ENCODE results near the gene SLC16A8. TPM values are rescaled to one million over a fixed set of nuclear protein-coding genes. Genes with fewer than 3 reads are reported as not detected.
"Not testable (repeated sequence)": the region's sequence is repeated elsewhere in the genome, so short reads cannot be mapped to it uniquely, and the experiment has no call there.

Gene SLC16A8
- total and polyA plus RNA-seq, 2 donors = 0.16 to 0.52 TPM

- no peak overlapping the region for H3K4me3 ChIP-seq (ENCODE audit: low read depth, low read length)
- no peak for DNase-seq (ENCODE audit: extremely low spot score)
- 91% methylated on average over 13 of the region's 13 CpGs for WGBS
- H3K4me1 ChIP-seq (ENCODE audit: insufficient read depth) = peaks cover 3% of the 10 kb centered on the region
- H3K27ac ChIP-seq (ENCODE audit: low read depth) = no peak overlapping the region
- H3K36me3 ChIP-seq (ENCODE audit: insufficient read depth) = no peaks in the 10 kb centered on the region
These were observed 3.0 kb upstream of the SLC16A8 start for GRCh38 chr22:38086942-38087341.

- H3K4me1 ChIP-seq (ENCODE audit: insufficient read depth) = peaks cover 3% of the 10 kb centered on the region
- DNase-seq (ENCODE audit: extremely low spot score) = no peak
- H3K27ac ChIP-seq (ENCODE audit: low read depth) = no peak overlapping the region
- no peaks in the 10 kb centered on the region for H3K36me3 ChIP-seq (ENCODE audit: insufficient read depth)
- no peak overlapping the region for H3K4me3 ChIP-seq (ENCODE audit: low read depth, low read length)
- 89% methylated on average over 25 of the region's 25 CpGs for WGBS
These were observed 2.2 kb upstream of the SLC16A8 start for GRCh38 chr22:38086001-38086845.

GRCh38 chr22:38085501-38085900 is 1.5 kb upstream of the SLC16A8 start:
- 82% methylated on average over 5 of the region's 5 CpGs for WGBS
- Histone ChIP-seq H3K4me1 (ENCODE audit: insufficient read depth) (peaks cover 3% of the 10 kb centered on the region), H3K27ac (ENCODE audit: low read depth) (no peak overlapping the region), H3K36me3 (ENCODE audit: insufficient read depth) (no peaks in the 10 kb centered on the region), H3K4me3 (ENCODE audit: low read depth, low read length) (no peak overlapping the region)
- no peak for DNase-seq (ENCODE audit: extremely low spot score)

- DNase-seq (ENCODE audit: extremely low spot score) = no peak
- no peak overlapping the region for H3K4me3 ChIP-seq (ENCODE audit: low read depth, low read length)
- 94% methylated on average over 12 of the region's 12 CpGs for WGBS
- H3K27ac ChIP-seq (ENCODE audit: low read depth) = no peak overlapping the region
- H3K4me1 ChIP-seq (ENCODE audit: insufficient read depth) = peaks cover 3% of the 10 kb centered on the region
- H3K36me3 ChIP-seq (ENCODE audit: insufficient read depth) = no peaks in the 10 kb centered on the region
These were observed 1.1 kb upstream of the SLC16A8 start for GRCh38 chr22:38085056-38085455.

GRCh38 chr22:38082986-38083710 is 836 bp downstream of the SLC16A8 start:
- DNase-seq (ENCODE audit: extremely low spot score) = no peak
- no peak overlapping the region for H3K4me3 ChIP-seq (ENCODE audit: low read depth, low read length)
- 84% methylated on average over 24 of the region's 24 CpGs for WGBS

GRCh38 chr22:38081941-38082828 is 1.8 kb downstream of the SLC16A8 start:
- 26% methylated on average over 52 of the region's 52 CpGs for WGBS
- Histone ChIP-seq H3K36me3 (ENCODE audit: insufficient read depth) (no peaks in the 10 kb centered on the region), H3K27ac (ENCODE audit: low read depth) (no peak overlapping the region), H3K4me3 (ENCODE audit: low read depth, low read length) (no peak overlapping the region), H3K4me1 (ENCODE audit: insufficient read depth) (no peaks in the 10 kb centered on the region)
- DNase-seq (ENCODE audit: extremely low spot score) = no peak

More at GRCh38 chr22:38082986-38083710, 836 bp downstream of the SLC16A8 start:
- H3K36me3 ChIP-seq (ENCODE audit: insufficient read depth) = no peaks in the 10 kb centered on the region
- no peaks in the 10 kb centered on the region for H3K4me1 ChIP-seq (ENCODE audit: insufficient read depth)
- no peak overlapping the region for H3K27ac ChIP-seq (ENCODE audit: low read depth)

GRCh38 chr22:38081636-38081940 is 2.4 kb downstream of the SLC16A8 start:
- WGBS = 10% methylated on average over 17 of the region's 17 CpGs
- no peak for DNase-seq (ENCODE audit: extremely low spot score)
- Histone ChIP-seq H3K27ac (ENCODE audit: low read depth) (no peak overlapping the region), H3K36me3 (ENCODE audit: insufficient read depth) (no peaks in the 10 kb centered on the region), H3K4me1 (ENCODE audit: insufficient read depth) (no peaks in the 10 kb centered on the region), H3K4me3 (ENCODE audit: low read depth, low read length) (peak overlapping the region; percentile 33)

GRCh38 chr22:38080850-38081635 is 2.9 kb downstream of the SLC16A8 start:
- 3% methylated on average over 110 of the region's 110 CpGs for WGBS
- Histone ChIP-seq H3K4me3 (ENCODE audit: low read depth, low read length) (peak overlapping the region; percentile 33), H3K36me3 (ENCODE audit: insufficient read depth) (no peaks in the 10 kb centered on the region), H3K27ac (ENCODE audit: low read depth) (no peak overlapping the region), H3K4me1 (ENCODE audit: insufficient read depth) (no peaks in the 10 kb centered on the region)
- no peak for DNase-seq (ENCODE audit: extremely low spot score)

GRCh38 chr22:38080474-38080849 is 3.5 kb downstream of the SLC16A8 start:
- Histone ChIP-seq H3K36me3 (ENCODE audit: insufficient read depth) (no peaks in the 10 kb centered on the region), H3K27ac (ENCODE audit: low read depth) (no peak overlapping the region), H3K4me3 (ENCODE audit: low read depth, low read length) (no peak overlapping the region), H3K4me1 (ENCODE audit: insufficient read depth) (no peaks in the 10 kb centered on the region)
- 51% methylated on average over 11 of the region's 11 CpGs for WGBS
- DNase-seq (ENCODE audit: extremely low spot score) = no peak

- Histone ChIP-seq H3K27ac (ENCODE audit: low read depth) (no peak overlapping the region), H3K4me1 (ENCODE audit: insufficient read depth) (no peaks in the 10 kb centered on the region), H3K36me3 (ENCODE audit: insufficient read depth) (no peaks in the 10 kb centered on the region), H3K4me3 (ENCODE audit: low read depth, low read length) (no peak overlapping the region)
- no peak for DNase-seq (ENCODE audit: extremely low spot score)
- 90% methylated on average over 7 of the region's 7 CpGs for WGBS
These were observed 4.2 kb downstream of the SLC16A8 start for GRCh38 chr22:38079804-38080203.

GRCh38 chr22:38079208-38079607 is 4.8 kb downstream of the SLC16A8 start:
- not testable (repeated sequence) for H3K27ac ChIP-seq (ENCODE audit: low read depth); H3K36me3 ChIP-seq (ENCODE audit: insufficient read depth); H3K4me3 ChIP-seq (ENCODE audit: low read depth, low read length); H3K4me1 ChIP-seq (ENCODE audit: insufficient read depth); DNase-seq (ENCODE audit: extremely low spot score)
- WGBS = 94% methylated on average over 2 of the region's 2 CpGs

GRCh38 chr22:38078046-38078840 is 5.7 kb downstream of the SLC16A8 start:
- no peak for DNase-seq (ENCODE audit: extremely low spot score)
- Histone ChIP-seq H3K27ac (ENCODE audit: low read depth) (no peak overlapping the region), H3K4me3 (ENCODE audit: low read depth, low read length) (no peak overlapping the region), H3K36me3 (ENCODE audit: insufficient read depth) (no peaks in the 10 kb centered on the region), H3K4me1 (ENCODE audit: insufficient read depth) (no peaks in the 10 kb centered on the region)
- WGBS = 65% methylated on average over 22 of the region's 22 CpGs
